Activated CD4-positive, alpha-beta T cell treated with anti-CD3 and anti-CD28 coated beads, Interleukin-2, Interleukin-6, amounts not matched to agents 100 ng/mL and 50 ng/mL, durations not matched to agents 16 hours and 8 hours (primary cell): ENCODE data around the gene ITGB8.
"Not testable (repeated sequence)": the region's sequence is repeated elsewhere in the genome, so short reads cannot be mapped to it uniquely, and the experiment has no call there.

Experiments used
- DNase-seq: peaks from one replicate; pipeline ENCODE4 v3.0.0-alpha.2; 2020

The ITGB8 gene

DNA sequence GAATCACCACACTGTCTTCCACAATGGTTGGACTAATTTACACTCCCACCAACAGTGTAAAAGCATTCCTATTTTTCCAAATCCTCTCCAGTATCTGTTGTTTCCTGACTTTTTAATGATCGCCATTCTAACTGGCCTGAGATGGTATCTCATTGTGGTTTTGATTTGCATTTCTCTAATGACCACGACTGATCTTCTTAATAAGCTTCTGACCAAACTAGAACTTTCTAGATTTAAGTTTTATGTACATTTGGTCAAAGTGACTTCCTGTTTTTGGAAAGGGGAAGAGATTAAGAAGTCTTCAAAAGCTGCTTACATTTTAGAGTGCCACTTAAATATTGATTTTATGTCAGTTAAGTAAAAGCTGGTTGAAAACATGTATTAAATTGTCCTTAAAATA lies 58.5 kb downstream of the ITGB8 start:
- DNase-seq, result not testable (repeated sequence)

DNA sequence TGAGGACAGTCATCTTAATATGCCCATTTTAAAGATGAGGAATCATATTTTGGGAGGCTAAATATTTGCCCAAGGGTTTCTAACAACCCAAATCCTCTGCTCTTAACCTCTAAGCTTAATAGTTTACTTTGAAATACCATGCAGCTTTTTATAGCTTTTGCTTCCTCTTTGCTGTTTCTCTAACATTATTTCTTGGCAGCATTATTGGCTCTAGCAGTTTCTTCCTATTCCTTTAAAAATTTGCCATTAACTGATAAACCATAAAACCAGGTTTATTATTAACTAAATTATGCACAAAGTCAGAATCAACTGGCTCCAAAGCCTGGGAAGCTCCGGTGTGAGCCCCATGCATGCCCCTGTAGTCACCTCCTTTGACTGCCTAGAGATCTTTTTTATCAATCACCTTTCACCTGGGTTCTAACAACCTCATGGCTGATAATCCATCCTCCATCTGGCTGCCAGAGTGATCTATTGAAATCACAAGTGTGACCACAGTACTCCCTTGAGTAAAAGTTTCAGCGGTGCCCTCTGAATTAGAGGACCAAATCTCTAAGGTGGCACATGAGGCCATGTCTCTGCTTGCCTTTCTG lies 62.4 kb downstream of the ITGB8 start:
- no peak for DNase-seq

DNA sequence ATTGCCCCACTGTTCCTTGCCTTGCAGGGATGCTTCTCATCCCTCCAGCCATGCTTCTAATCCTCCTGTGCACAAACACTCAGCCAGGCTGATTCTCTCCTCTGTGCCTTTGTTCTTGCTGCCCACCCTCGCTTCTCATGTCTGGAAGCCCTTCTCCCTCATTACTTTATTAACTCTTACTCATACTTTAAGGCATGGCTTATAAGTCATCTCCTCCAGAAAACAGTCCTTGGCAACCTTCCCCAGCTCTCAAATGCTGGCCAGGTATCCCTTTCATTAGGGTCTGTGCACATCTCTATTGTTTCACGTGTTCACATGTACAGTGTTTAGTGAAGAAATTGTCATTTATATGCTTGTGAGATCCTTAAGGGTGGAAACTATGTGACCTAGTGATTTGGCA lies 62.9 kb downstream of the ITGB8 start:
- DNase-seq, result no peak

DNA sequence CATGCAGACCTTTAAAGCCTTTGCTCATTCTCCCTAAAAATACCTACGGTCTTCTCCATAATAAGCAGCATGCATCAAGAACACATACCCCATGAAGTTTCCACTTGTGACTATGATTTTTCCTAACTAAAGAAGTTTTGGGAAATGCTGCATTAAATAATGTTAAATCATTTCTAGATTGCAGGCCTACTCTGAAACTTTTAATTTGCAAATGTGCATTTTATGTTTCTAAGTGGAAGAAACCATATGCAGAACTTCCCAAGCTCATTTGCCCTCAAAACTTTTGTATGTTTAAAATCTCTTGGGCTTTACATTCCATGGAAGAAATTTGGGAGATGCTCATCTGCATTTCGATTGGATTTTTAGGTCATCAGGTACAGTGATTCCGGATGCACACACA lies 63.6 kb downstream of the ITGB8 start:
- no peak for DNase-seq

DNA sequence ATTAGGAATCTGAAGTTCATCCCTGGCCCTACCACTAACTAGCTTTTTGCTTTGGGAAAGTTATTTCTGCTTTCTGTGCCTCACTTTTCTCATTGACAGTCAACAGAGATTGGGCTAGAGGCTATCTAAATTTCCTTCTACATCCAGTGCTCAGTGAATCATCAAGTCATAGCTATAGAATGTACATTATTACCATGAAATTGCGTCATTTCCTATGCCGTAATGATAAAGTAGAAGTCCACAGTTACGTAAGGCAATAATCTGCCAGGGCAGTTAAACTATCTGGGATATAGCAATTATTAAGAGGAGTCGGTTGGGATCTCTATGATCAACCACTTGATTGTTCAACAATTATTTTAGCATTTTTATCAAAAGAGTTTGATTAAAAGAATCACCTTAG lies 64.4 kb downstream of the ITGB8 start:
- DNase-seq, result no peak

DNA sequence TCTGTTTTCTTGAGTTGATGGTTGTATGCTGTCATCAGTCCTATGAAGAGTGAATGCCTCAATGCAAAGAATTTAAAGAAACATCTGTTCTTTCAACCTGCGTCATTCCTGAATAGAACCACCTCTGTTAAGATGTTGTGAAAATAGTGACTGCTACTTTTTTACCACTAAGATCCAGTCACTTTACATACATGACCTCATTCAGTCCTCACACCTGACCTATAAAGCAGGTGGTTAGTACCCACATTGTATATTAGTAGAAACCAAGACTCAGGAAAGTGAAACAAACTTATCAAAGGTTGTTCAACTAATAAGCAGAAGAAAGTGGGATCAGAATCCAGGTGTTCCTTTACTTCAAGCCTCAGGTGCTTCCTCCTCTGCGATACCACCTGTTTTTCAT lies 64.8 kb downstream of the ITGB8 start:
- no peak for DNase-seq

DNA sequence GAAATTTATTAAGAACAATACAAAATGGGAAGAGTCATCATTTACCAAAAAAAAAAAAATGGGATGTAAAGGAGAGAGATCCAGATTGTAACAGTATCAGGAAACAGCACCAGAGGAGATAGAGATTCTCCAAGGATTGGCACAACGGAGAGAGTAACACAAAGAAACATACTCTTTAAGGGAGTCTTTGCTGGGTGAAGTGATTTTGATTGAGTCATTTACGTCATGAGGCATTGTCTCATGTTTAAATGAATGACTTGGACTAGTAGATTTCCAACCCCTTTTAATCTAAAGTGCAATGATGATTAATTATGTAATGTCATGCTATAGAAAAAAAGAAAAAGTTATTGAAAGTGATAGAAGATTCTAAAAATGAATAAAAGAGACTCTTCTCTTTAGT lies 68.8 kb downstream of the ITGB8 start:
- no peak for DNase-seq

DNA sequence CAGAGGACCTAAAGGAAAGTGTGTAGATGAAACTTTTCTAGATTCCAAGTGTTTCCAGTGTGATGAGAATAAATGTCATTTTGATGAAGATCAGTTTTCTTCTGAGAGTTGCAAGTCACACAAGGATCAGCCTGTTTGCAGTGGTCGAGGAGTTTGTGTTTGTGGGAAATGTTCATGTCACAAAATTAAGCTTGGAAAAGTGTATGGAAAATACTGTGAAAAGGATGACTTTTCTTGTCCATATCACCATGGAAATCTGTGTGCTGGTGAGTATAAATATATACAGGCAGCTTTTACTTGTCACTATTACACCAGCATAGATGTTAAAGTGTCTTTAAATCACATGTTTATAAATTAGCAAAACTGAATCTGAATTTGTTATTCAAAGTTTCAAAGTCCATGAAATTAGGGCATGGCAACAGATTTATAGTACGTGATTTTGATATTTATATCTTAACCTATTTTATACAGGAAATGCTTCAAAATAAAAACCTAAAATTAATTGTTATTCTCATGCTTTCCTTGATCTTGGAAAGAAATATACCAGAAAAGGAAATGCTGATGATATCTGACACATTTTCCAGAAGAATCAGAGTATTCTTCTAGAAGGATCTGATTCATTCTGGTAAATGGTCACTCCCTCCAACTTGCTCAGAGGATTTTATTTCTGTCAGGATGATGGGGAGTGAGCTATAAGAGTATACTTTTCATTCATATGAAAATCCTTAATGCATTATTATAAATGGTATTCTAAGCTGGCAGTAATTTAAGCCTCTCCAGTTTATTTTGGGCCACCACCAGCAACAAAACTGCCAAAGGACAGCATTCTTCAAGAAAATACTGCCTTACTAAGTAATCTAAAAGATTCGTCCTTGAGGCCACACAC lies 71.4 kb downstream of the ITGB8 start:
- no peak for DNase-seq

DNA sequence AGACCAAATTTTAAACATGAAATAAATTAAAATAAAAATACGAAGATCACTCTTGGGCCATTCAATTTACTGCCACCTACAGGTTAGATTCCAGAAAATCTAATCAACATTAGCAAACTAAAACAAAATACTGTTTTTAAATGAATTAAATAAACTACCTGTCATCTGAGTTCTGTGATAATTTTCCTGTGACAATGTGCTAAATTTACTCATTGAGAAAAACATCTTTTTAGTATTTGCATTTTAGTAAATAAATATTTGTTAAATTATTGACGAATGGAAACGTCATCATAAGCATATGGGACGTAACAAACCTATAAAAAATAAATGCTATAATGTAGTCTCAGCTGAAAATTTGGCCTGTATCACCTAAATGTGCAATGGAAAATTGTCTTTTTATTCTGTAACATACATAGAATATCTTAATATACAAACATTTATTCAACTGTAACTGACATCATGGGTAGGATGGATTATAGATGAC lies 72.1 kb downstream of the ITGB8 start:
- DNase-seq, result no peak

DNA sequence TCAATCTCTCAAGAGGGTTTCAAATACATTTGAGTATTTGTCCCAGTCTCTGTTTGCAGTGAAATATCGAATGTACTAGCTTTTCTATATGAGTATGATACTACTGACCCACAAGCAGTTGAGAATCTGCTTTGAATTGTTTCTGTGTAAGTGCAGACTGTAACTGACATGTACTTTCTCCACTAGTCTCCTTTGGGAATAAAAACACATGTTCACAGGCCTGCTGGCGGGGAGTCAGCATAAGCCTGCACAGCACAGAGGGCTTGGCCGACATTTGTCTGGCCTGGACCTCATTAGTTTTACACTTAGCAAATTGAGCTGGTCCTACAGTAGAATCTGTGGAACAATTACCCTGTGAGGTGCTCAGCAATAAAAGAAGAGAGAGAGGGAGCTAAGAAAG lies 72.6 kb downstream of the ITGB8 start:
- DNase-seq, result no peak

DNA sequence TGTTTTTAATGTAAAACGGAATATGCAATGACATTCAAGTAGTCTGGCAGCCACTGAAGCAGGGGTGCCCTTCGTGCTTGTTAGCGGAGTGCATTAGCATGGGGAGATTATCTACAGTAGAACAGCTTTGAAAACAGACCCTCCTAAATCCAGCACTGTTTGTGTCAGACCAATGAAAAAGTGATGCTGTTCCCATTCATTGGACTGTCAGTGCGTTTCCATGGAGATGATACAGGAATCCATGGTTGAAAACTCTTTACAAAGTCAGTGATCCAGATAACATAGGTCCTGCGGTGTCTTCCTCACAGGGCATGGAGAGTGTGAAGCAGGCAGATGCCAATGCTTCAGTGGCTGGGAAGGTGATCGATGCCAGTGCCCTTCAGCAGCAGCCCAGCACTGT lies 73.6 kb downstream of the ITGB8 start:
- DNase-seq, result no peak

DNA sequence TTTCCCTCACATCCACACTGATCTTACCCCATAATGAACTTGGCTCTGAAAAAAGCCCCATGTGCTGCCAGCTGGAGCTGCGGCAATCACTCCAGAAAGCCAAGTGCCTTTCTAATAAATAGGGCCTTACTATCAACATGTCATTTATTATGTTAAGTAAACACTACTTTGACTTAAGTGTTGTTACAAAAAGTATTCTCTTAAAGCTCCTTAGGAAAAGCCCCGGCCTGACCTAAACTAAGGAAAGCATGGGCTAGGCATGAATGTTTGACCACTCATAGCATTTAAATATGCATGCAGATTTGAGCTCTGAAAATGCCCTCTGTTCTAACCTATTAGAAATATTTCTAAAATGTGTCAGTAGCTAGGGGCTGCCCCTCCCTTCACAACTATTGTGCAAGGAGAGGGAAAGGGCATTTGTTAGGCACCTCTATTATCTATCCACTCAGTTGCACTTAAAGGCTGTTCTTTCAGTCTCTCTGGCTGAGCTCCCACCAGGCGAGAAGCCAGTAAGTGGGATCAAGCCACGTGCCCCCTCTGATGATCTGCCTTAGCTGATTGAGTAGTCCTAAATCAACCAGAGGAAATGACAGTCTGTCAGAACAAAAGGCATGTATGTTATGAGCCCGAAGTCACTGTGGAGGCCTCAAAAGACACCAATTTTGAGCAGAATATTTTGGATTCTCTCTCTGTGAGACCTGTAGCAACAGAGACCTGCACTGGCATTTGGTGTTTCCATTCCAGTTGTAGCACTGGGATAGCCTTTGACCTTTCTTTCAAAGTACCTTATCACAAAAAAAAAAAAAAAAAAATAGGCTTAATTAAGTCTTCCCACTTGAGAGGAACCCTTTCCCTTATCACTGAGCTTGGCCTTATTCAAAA lies 77.1 kb downstream of the ITGB8 start:
- no peak for DNase-seq

DNA sequence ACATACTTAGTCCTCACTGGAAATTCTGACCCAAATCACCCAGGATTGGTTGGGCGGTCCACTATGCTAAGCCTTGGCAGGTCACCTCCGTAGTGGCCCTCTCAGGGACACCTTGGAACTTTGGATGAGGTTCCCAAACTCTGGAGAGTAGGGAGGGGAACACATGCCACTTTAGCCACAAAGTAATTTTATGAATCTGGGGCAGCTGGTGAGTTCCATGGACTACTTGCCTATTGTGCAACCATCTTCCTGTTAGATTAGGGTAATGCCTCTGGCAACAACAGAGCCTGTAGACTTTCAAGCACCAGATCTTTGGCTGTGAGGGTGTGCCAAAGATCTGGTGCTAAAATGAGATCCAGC lies 77.7 kb downstream of the ITGB8 start:
- no peak for DNase-seq

DNA sequence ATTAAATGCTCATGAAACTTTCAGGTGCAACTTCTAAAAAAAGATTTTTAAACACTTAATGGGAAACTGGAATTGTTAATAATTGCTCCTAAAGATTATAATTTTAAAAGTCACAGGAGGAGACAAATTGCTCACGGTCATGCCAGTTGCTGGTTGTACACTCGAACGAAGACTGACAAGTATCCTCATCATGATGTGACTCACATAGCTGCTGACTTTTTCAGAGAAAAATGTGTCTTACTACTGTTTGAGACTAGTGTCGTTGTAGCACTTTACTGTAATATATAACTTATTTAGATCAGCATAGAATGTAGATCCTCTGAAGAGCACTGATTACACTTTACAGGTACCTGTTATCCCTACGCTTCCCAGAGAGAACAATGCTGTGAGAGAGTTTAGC lies 79.3 kb downstream of the ITGB8 start:
- no peak for DNase-seq

DNA sequence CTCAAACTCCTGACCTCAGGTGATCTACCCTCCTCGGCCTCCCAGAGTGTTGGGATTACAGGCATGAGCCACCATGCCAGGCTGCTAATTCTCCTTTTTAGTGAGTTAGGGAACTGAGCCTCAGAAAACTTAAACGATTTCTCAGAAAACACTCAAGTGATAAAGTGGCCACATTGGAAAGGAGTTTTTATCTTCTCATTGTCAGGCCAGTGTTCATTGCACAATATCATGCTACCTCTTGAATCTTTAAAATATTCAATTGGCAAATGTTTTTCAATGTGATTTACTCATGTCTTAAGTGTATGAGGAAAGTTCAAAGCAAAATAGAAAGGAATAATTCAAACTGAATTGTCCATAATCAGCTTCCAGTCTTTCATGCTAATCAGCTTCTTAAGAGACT lies 80.7 kb downstream of the ITGB8 start:
- DNase-seq, result no peak

DNA sequence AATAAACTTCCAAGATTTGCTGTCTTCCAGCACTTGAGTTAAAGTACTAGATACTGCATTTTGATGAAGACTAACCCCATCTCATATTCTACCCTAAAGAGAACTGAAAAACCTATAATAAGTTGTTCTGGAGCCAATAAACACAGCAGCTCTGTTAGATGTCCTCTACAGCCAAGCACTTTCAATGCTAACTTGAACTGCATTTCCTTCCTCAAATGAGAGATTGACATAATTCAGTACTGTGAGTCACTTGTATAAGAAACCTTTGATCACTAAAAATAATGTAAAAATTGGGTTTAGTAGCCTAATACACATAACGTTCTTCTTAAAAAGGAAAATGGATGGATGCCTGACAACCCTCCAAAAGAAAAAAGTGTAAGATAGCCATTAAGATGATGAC lies 81.3 kb downstream of the ITGB8 start:
- DNase-seq, result no peak

DNA sequence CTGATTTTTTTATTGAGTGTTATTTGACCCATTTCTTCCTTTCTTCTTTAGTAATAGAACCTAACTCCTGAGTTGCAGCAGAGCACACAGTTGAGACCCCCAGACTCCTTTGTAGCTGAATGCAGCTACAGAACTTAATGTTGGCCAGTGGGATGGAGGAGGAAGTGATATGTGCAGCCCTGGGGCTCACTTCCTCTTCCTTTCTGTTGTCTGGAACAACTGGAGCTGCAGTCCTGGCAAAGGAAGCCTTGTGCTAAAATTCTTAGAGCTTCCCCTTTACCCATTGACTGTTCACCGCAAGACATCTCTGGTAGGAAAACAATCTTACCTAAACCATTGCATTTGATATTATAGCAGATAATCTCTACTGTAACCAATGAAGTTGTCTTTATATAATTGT lies 86.6 kb downstream of the ITGB8 start:
- DNase-seq, result no peak

DNA sequence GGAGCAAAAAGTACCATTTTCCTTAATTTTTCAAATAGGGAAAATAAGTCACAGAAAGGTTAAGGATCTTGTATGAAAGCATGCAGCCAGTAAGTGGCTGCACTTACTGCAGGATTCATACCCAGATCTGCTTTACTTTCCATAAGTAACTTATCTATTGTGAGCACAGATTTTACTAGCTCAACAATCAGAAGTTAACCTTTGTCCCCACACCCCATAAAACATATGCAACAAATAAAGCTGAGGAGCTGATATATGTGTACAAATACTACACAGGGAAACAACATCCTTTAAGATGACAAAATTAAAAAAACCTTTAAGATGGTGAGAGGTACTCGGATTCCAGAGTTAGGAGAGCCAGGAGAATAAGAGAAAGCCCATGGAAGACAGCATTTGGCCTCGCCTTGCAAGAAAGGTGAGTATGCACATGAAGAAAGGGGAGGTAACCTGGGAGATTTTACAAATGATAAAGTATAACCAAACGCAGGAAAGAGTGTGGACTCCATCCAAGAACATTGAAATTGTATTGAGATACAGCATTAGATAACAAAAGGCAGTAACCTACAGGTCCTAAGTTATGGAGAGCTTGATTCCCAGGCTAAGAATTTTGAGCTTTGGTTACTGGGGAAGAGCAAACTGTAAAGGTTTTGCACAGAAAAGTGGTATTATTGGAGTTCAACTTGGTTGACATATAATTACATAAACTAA lies 87.1 kb downstream of the ITGB8 start:
- DNase-seq, result no peak

DNA sequence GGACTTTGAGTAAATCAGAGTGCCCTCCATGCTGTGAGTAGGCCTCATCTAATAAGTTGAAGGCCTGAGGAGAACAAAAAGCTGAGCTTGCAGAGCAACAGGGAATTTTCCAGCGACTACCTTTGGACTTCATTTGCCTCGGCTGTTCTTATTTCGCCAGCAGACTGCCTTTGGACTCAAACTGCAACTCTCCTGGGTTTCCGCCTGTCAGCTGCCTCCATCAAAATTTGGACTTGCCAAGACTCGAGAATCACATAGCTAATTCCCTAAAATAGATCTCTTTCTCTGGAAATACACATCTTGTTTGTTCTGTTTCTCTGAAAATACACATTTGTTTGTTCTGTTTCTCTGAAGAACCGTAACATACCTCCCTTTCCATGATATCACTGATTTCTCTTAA lies 93.8 kb downstream of the ITGB8 start:
- no peak for DNase-seq

DNA sequence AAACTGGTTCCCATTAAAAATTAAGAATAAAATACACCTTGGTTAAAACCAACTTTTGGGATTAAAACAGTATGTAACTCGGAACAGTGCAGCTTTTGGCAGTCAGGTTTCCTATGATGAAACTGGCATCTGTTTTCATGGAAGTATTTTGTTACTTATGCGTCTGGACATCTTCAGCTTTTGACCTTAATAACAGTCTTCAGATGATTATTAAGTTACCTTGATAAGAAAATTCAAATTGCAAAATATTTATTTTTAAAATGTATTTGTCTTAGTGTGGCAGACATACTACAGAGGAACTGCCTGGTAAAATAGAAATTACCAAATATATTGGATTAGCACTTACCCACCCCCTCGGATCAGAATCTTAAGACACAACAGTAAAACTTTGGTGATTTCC lies 100.0 kb downstream of the ITGB8 start:
- DNase-seq, result no peak

DNA sequence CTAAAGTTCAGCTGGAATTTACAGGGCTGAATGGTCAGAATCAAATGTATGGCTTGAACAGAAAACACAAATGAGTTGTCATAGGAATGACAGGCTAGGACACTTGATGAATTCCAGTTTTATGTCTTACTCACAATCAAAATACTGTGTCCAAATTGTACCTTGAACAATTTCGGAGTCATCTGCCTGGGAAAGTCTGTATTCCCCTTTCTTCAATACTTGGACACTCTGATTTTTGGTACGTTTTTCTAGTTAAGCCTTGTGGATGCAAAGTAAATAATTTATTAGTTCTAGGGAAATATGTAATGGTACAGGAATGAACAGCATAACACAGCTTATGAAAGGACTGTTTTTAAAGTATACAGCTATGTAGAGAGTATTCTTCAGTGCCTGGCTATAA lies 100.4 kb downstream of the ITGB8 start:
- DNase-seq, result no peak

DNA sequence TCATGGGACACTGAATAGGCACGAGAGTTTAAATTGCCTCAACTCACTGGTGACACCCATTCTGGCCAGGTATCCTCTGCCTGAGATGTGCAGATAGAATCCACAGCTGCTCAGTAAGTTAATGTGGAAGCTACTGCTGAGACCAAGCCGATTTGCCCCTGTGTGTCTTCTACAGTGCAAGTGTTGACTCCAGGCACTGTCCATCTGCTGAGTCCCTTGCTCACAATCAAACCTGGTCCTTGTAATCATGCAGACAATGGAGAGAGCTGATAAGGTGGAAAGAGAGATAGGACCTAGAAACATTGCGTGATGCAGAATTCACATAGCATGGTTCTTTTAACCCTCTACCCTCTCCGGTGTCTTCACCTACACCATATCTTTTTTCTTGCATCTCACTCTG lies 101.4 kb downstream of the ITGB8 start:
- no peak for DNase-seq

DNA sequence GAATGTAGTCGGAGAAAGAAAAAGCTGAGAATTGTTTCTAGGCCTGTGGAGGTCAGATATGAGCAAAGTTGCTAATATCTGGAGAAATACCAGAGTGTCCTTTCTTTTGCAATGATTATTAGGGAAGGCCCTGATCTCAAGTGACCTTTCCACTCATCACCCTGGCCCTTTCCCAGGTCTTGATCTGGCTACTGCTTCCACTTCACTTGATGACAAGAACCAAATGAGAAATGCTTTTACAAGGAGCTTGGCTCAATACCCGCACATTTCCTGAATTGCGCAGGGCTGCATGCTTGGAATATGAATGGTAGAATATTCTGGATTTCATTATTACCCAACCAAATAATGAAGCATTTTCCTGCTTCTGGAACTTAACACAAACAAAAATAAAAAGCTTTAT lies 104.6 kb downstream of the ITGB8 start:
- DNase-seq, result no peak
